ENCODE results near the gene NR2F6.

DNA sequence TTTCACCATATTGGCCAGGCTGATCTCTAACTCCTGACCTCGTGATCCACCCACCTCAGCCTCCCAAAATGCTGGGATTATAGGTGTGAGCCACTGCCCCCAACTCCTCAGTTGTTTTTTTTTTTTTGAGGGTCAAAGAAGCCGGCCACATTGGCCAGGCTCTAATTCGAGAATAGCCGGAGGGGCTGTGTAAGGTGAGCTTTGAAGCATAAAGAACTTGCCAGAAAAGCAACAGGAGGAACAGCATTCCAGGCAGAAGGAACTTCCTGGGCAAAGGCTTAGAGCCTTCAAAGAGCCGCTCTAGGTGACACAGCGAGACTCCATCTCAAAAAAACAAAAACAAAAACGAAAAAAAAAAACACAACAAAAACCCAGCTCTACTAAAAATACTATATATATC lies 20.3 kb upstream of the NR2F6 start:
- TF ChIP-seq, protein P1, sequence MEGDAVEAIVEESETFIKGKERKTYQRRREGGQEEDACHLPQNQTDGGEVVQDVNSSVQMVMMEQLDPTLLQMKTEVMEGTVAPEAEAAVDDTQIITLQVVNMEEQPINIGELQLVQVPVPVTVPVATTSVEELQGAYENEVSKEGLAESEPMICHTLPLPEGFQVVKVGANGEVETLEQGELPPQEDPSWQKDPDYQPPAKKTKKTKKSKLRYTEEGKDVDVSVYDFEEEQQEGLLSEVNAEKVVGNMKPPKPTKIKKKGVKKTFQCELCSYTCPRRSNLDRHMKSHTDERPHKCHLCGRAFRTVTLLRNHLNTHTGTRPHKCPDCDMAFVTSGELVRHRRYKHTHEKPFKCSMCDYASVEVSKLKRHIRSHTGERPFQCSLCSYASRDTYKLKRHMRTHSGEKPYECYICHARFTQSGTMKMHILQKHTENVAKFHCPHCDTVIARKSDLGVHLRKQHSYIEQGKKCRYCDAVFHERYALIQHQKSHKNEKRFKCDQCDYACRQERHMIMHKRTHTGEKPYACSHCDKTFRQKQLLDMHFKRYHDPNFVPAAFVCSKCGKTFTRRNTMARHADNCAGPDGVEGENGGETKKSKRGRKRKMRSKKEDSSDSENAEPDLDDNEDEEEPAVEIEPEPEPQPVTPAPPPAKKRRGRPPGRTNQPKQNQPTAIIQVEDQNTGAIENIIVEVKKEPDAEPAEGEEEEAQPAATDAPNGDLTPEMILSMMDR (IDR thresholded peaks at IDR 0.05): no peak
- TF ChIP-seq POLR2A (IDR thresholded peaks at IDR 0.05): no peak

Data from Peyer's patch (tissue), 4 donors.